Endothelial cell of umbilical vein (primary cell): ENCODE results near the gene NEK6. TPM values are rescaled to one million over a fixed set of nuclear protein-coding genes. Genes with fewer than 3 reads are reported as not detected.

ENCODE experiments used
- BruUV-seq: library from RNA; stranded (reverse); fragments of 400-500 nt; replicated peaks from 2 replicates; lab custom pipeline; 2021; lab: Mats Ljungman, UMichigan
- CTCF ChIA-PET: fragments of 300-600, 350-600 bp; sonication (Branson Sonifier 250); formaldehyde crosslinking; loops from one replicate; lab custom pipeline; 2021; ENCODE audit warnings: antibody characterized with exemption, inconsistent platforms; lab: Charles Lee
- POLR2A ChIA-PET: fragments of 300-600, 350-600 bp; sonication (Branson Sonifier 250); formaldehyde crosslinking; loops from one replicate; lab custom pipeline; 2021; ENCODE audit warnings: antibody characterized with exemption, inconsistent platforms; lab: Charles Lee
- DNase-seq: peaks from one replicate; pipeline ENCODE4 v3.0.0-alpha.2; 2011; ENCODE audit warnings: low read depth, low spot score
- FAIRE-seq: peaks from 2 replicates; lab custom pipeline; 2011; peaks lifted over from hg19 to GRCh38; lab: Jason Lieb, UNC
- H2AFZ ChIP-seq: 2 replicates; pipeline ENCODE4 v1.6.0; 2012; ENCODE audit warnings: low read depth, low read length, control low read depth, inconsistent platforms
- H3K27ac ChIP-seq: 2 replicates; pipeline ENCODE4 v1.5.1; 2011; ENCODE audit warnings: low read depth, mild to moderate bottlenecking, control low read depth, low read length, moderate library complexity; ENCODE audit not compliant: insufficient read depth
- H3K27me3 ChIP-seq, 2 experiments: 2 replicates each; pipeline versions ENCODE4 v1.6.0 to v1.6.1; 2011; ENCODE audit warnings: low read length in 2 of 2, mixed read lengths in 1 of 2; ENCODE audit not compliant: control insufficient read depth in 2 of 2, insufficient read depth in 2 of 2
- H3K36me3 ChIP-seq, 2 experiments: 2 replicates in 1 of 2; 3 replicates in 1 of 2; pipeline ENCODE4 v1.5.1; 2011; ENCODE audit warnings: low read length in 2 of 2, mild to moderate bottlenecking in 1 of 2, moderate library complexity in 1 of 2; ENCODE audit not compliant: control insufficient read depth in 2 of 2, insufficient read depth in 2 of 2; ENCODE audit errors: extremely low read depth in 1 of 2
- H3K4me1 ChIP-seq: 3 replicates; pipeline ENCODE4 v1.5.1; 2011; ENCODE audit warnings: mild to moderate bottlenecking, low read length; ENCODE audit not compliant: control insufficient read depth, insufficient read depth; ENCODE audit errors: extremely low read depth
- H3K4me2 ChIP-seq: 2 replicates; pipeline ENCODE4 v1.6.1; 2011; ENCODE audit warnings: low read length, control low read depth, mixed read lengths; ENCODE audit not compliant: insufficient read depth
- H3K4me3 ChIP-seq, 3 experiments: fragments of 200-600 bp in 1 of 3; sonication (generic), shearing (Covaris generic) in 1 of 3; replicated peaks in 1 of 3; 2 replicates each; pipeline ENCODE4 v1.5.1; 2011 to 2016; ENCODE audit warnings: control low read depth in 3 of 3, low read length in 3 of 3, mild to moderate bottlenecking in 2 of 3, inconsistent platforms in 1 of 3, low read depth in 1 of 3, moderate library complexity in 1 of 3; ENCODE audit not compliant: insufficient read depth in 1 of 3
- H3K79me2 ChIP-seq: 2 replicates; pipeline ENCODE4 v1.6.0; 2012; ENCODE audit warnings: low read length, inconsistent platforms; ENCODE audit not compliant: control insufficient read depth, insufficient read depth
- H3K9ac ChIP-seq: replicated peaks from 2 replicates; pipeline ENCODE3; 2011; ENCODE audit warnings: low read length, control low read depth; ENCODE audit not compliant: insufficient read depth; ENCODE audit errors: extremely low read depth
- H3K9me1 ChIP-seq: replicated peaks from 3 replicates; pipeline ENCODE4 v1.6.0; 2011; ENCODE audit warnings: mild to moderate bottlenecking, low read length; ENCODE audit not compliant: control insufficient read depth, insufficient read depth; ENCODE audit errors: extremely low read depth
- H3K9me3 ChIP-seq: replicated peaks from 2 replicates; pipeline ENCODE4 v1.5.1; 2012; ENCODE audit warnings: low read length, inconsistent platforms; ENCODE audit not compliant: control insufficient read depth, insufficient read depth
- H4K20me1 ChIP-seq: replicated peaks from 2 replicates; pipeline ENCODE3; 2011; ENCODE audit warnings: mild to moderate bottlenecking, low read length; ENCODE audit not compliant: control insufficient read depth, insufficient read depth; ENCODE audit errors: extremely low read depth
- FOS ChIP-seq: IDR thresholded peaks from 2 replicates; pipeline ENCODE4 v1.6.1; 2011; ENCODE audit warnings: mild to moderate bottlenecking, low read length, moderate library complexity, borderline replicate concordance; ENCODE audit not compliant: insufficient read depth
- GATA2 ChIP-seq: IDR thresholded peaks from 2 replicates; pipeline ENCODE4 v1.7.0; 2011; ENCODE audit warnings: low read depth, mild to moderate bottlenecking, moderate library complexity, mixed read lengths, low read length; ENCODE audit not compliant: insufficient read length, insufficient read depth
- POLR2A ChIP-seq: IDR thresholded peaks from 2 replicates; pipeline ENCODE4 v1.6.1; 2012; ENCODE audit warnings: low read depth, mild to moderate bottlenecking, control low read depth, low read length
- POLR2AphosphoS5 ChIP-seq: IDR thresholded peaks from 2 replicates; pipeline ENCODE4 v1.6.1; 2012; ENCODE audit warnings: low read depth, mild to moderate bottlenecking, control low read depth, low read length, moderate library complexity; ENCODE audit not compliant: insufficient read depth
- dilution Hi-C: fragments of 300-500 bp; cut with MboI; formaldehyde crosslinking; loops from one replicate; pipeline ENCODE4 v1.15.0; 2019; ENCODE audit warnings: low sequenced_read_pairs; ENCODE audit not compliant: extremely low pct_ligation_motif_present
- intact Hi-C: fragments of 100-400 bp; cut with micrococcal nuclease; formaldehyde crosslinking; loops from one replicate; pipeline ENCODE4 v1.10.0; 2022
- polyA plus RNA-seq, 4 experiments: library from polyadenylated mRNA; depleted of rRNA in 3 of 4; stranded (reverse) in 3 of 4; unstranded in 1 of 4; fragments of >200 nt; gene quantifications; 2 replicates each; pipeline versions ENCODE4 v1.2.1 to v1.2.3, GENCODE V29; 2011 to 2012; ENCODE audit warnings: missing spikeins in 1 of 4
- total RNA-seq: library from RNA; stranded (reverse); gene quantifications from 2 replicates; pipeline ENCODE4 v1.2.3, GENCODE V29; 2021
- TF ChIP-seq, protein P1 (sequence below): IDR thresholded peaks from 2 replicates; pipeline ENCODE4 v1.6.1; 2011; ENCODE audit not compliant: insufficient read depth, insufficient read length

The NEK6 gene
- total and polyA plus RNA-seq, 2 donors (not counting 3 experiments of a cell fraction or from before 2014, with no cell fraction given) = 64.3 to 67.1 TPM

DNA sequence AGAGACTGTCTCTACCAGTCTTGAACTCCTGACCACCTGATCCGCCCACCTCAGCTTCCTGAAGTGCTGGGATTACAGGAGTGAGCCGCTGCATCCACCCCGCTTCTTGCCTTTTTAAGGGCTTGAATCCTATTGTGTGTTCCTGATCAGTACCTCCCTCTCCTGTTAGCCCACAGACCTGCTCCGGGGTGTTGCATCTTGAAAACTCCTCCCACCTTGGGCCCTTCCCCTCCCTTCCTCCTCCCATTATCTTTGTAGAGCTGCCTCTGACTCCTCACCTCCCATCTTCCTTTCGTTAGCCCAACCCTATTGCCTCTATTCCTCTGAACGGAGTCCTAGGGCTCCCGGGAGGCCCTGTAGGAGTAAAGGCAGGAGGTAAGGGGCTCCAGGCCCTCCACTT is 48.5 kb upstream of the NEK6 start:
- no peaks in the 10 kb centered on the region for H3K9me3 ChIP-seq
- no peak overlapping the region for H3K27ac ChIP-seq
- peaks cover 30% of the 10 kb centered on the region for H3K4me1 ChIP-seq
- H4K20me1 ChIP-seq = no peaks in the 10 kb centered on the region
- H3K9me1 ChIP-seq = no peaks in the 10 kb centered on the region
- H3K9ac ChIP-seq = no peak overlapping the region
- no TSS peak for BruUV-seq
- H3K4me2 ChIP-seq = no peak overlapping the region
- no peaks in the 10 kb centered on the region for H3K79me2 ChIP-seq
- H3K27me3 ChIP-seq = peaks cover 6 to 11% of the 10 kb centered on the region in 2 experiments
- H3K4me3 ChIP-seq = no peak overlapping the region
- no peaks in the 10 kb centered on the region for H3K36me3 ChIP-seq
- dilution Hi-C loops (loop anchor here (25.0 kb wide), 1 partner anchor 103 kb away; no protein-coding TSS in a partner anchor), intact Hi-C loops (no loop called here)
- TF ChIP-seq FOS = no peak
- no peak for TF ChIP-seq POLR2A
- TF ChIP-seq GATA2 = no peak
- TF ChIP-seq, protein P1, sequence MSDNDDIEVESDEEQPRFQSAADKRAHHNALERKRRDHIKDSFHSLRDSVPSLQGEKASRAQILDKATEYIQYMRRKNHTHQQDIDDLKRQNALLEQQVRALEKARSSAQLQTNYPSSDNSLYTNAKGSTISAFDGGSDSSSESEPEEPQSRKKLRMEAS = no peak
- no peak for TF ChIP-seq POLR2AphosphoS5
- ChIA-PET CTCF (interaction anchor here (1.0 kb wide), 1 partner anchor 9 kb away, joined by 4 read pairs; no protein-coding TSS in a partner anchor), POLR2A (no interaction called here)
- no peak overlapping the region for H2AFZ ChIP-seq
- FAIRE-seq = no peak
- no peak for DNase-seq

DNA sequence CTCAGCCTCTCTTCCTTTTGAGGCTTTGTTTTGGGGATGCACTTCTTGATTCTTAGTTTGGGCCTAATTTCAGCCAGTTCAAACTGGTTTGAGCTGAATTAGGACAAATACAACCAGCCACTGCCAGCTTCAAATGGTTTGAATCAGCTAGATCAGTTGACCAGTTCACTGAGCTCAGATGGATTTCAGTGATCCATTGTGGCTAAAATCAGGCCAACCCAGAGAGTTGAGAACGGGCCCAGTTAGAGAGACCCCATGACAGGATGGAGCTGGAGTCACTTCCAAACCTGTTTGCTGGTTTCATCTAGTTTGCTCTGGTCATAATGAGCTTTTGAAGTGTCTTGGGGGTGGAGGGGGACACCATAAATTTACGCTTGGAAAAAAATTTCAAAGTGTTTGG is 48.0 kb upstream of the NEK6 start:
- no peak for FAIRE-seq
- POLR2A ChIA-PET = no interaction called here
- BruUV-seq = no TSS peak

More for the DNA sequence above, 48.0 kb upstream of the NEK6 start:
- dilution Hi-C loops = loop anchor here (25.0 kb wide), 1 partner anchor 103 kb away; no protein-coding TSS in a partner anchor
- Histone ChIP-seq H3K9me3 (no peaks in the 10 kb centered on the region), H3K36me3 (no peaks in the 10 kb centered on the region), H3K79me2 (no peaks in the 10 kb centered on the region), H3K9ac (no peak overlapping the region), H4K20me1 (no peaks in the 10 kb centered on the region), H3K9me1 (no peaks in the 10 kb centered on the region), H3K4me2 (no peak overlapping the region), H3K4me3 (no peak overlapping the region), H3K27ac (no peak overlapping the region), H3K4me1 (peaks cover 31% of the 10 kb centered on the region), H2AFZ (no peak overlapping the region), H3K27me3 (peaks cover 6 to 11% of the 10 kb centered on the region in 2 experiments)
- no peak for DNase-seq
- intact Hi-C loops = loop anchor here (5.0 kb wide), 1 partner anchor 77 kb away; no protein-coding TSS in a partner anchor
- TF ChIP-seq POLR2A (no peak), FOS (no peak), GATA2 (no peak)
- CTCF ChIA-PET = interaction anchor here (1.0 kb wide), 1 partner anchor 9 kb away, joined by 4 read pairs; no protein-coding TSS in a partner anchor
